GM12878 (cell line): ENCODE data around the gene NHSL2. TPM values are rescaled to one million over a fixed set of nuclear protein-coding genes. Genes with fewer than 3 reads are reported as not detected.

ENCODE experiments used
- ATAC-seq: fragments of 200-7000 bp; cut with Tn5 transposase; 3 replicates; pipeline ENCODE4 v1.9.1; 2020; ENCODE audit warnings: mild to moderate bottlenecking, moderate library complexity
- BruUV-seq: library from RNA; stranded (reverse); fragments of 400-500 nt; replicated peaks from 2 replicates; lab custom pipeline; 2021; lab: Mats Ljungman, UMichigan
- CTCF ChIA-PET: fragments of 300-600 bp; sonication (Branson Sonifier 250); formaldehyde crosslinking; extraction: SDS; loops from one replicate; lab custom pipeline; 2021; ENCODE audit warnings: inconsistent platforms; lab: Yijun Ruan, JAX
- POLR2A ChIA-PET: fragments of 350-600 bp; formaldehyde crosslinking; extraction: SDS; loops from one replicate; lab custom pipeline; 2021; ENCODE audit warnings: inconsistent platforms; lab: Charles Lee
- RAD21 ChIA-PET: fragments of 300-600 bp; sonication (Branson Sonifier 250); formaldehyde crosslinking; loops from one replicate; lab custom pipeline; 2023; ENCODE audit warnings: antibody characterized with exemption; ENCODE audit not compliant: unreplicated experiment; lab: Charles Lee
- SMC1A ChIA-PET: fragments of 300-600 bp; sonication (Branson Sonifier 250); formaldehyde crosslinking; loops from one replicate; lab custom pipeline; 2023; ENCODE audit not compliant: unreplicated experiment, uncharacterized antibody; lab: Charles Lee
- DNase-seq: peaks from one replicate; pipeline ENCODE4 v3.0.0-alpha.2; 2011; ENCODE audit warnings: low read depth, low spot score
- FAIRE-seq: peaks from 3 replicates; lab custom pipeline; 2011; peaks lifted over from hg19 to GRCh38; lab: Jason Lieb, UNC
- H2AFZ ChIP-seq: 2 replicates; pipeline ENCODE4 v1.6.0; 2011; ENCODE audit warnings: low read depth, low read length, control low read depth; ENCODE audit not compliant: control insufficient read depth
- H3K27ac ChIP-seq: 2 replicates; pipeline ENCODE4 v1.5.1; 2011; ENCODE audit warnings: control low read depth; ENCODE audit not compliant: control insufficient read depth, insufficient read depth
- H3K27me3 ChIP-seq, 2 experiments: replicated peaks in 1 of 2; 2 replicates each; pipeline versions ENCODE4 v1.6.0 to v1.6.1; 2011; ENCODE audit warnings: low read length in 1 of 2; ENCODE audit not compliant: control insufficient read depth in 2 of 2, insufficient read depth in 2 of 2
- H3K36me3 ChIP-seq, 2 experiments: 2 replicates each; pipeline ENCODE4 v1.5.1; 2011; ENCODE audit warnings: low read length in 1 of 2; ENCODE audit not compliant: control insufficient read depth in 2 of 2, insufficient read depth in 2 of 2
- H3K4me1 ChIP-seq: 2 replicates; pipeline ENCODE4 v1.6.1; 2011; ENCODE audit warnings: mild to moderate bottlenecking, low read length, moderate library complexity, mixed read lengths; ENCODE audit not compliant: control insufficient read depth, insufficient read depth
- H3K4me2 ChIP-seq: 2 replicates; pipeline ENCODE4 v1.6.0; 2011; ENCODE audit warnings: control low read depth; ENCODE audit not compliant: control insufficient read depth, insufficient read depth
- H3K4me3 ChIP-seq: fragments of 200-600 bp; sonication (generic); 2 replicates; pipeline ENCODE4 v1.5.1; 2016
- H3K79me2 ChIP-seq: 2 replicates; pipeline ENCODE4 v1.6.0; 2011; ENCODE audit warnings: low read length; ENCODE audit not compliant: control insufficient read depth, insufficient read depth
- H3K9ac ChIP-seq: 2 replicates; pipeline ENCODE4 v1.8.0; 2011; ENCODE audit warnings: low read length, control low read depth, mixed read lengths; ENCODE audit not compliant: control insufficient read depth, insufficient read depth
- H3K9me3 ChIP-seq: replicated peaks from 3 replicates; pipeline ENCODE4 v1.5.1; 2011; ENCODE audit warnings: mild to moderate bottlenecking, low read length; ENCODE audit not compliant: control insufficient read depth, insufficient read depth
- H4K20me1 ChIP-seq: 2 replicates; pipeline ENCODE4 v1.6.0; 2011; ENCODE audit not compliant: control insufficient read depth, insufficient read depth
- KAT2A ChIP-seq: conservative IDR thresholded peaks from 2 replicates; pipeline ENCODE4 v1.6.1; 2011; ENCODE audit warnings: low read depth, low read length; ENCODE audit not compliant: control insufficient read depth
- POLR2A ChIP-seq: IDR thresholded peaks from 2 replicates; pipeline ENCODE4 v1.6.1; 2011; ENCODE audit warnings: low read depth, mild to moderate bottlenecking, low read length
- RCOR1 ChIP-seq: conservative IDR thresholded peaks from 2 replicates; pipeline ENCODE4 v1.6.1; 2012; ENCODE audit warnings: low read depth, low read length, improper control_type of control experiment
- SUZ12 ChIP-seq: fragments of 200-600 bp; sonication (generic); IDR thresholded peaks from one replicate; pipeline ENCODE4 v1.6.1; 2018; ENCODE audit warnings: antibody characterized with exemption, mild to moderate bottlenecking; ENCODE audit not compliant: unreplicated experiment
- WGBS: methylation state at CpG from one replicate; pipeline ENCODE4 v1.1.6; 2016; ENCODE audit warnings: low lambda C conversion rate; ENCODE audit not compliant: insufficient replicate concordance, insufficient coverage; ENCODE audit errors: missing lambda C conversion rate; 5-methylcytosine and 5-hydroxymethylcytosine counted together
- in situ Hi-C: fragments of 300-500 bp; cut with MboI; formaldehyde crosslinking; loops from 9 replicates; pipeline ENCODE4 v1.14.3; 2018; ENCODE audit warnings: mixed read lengths
- intact Hi-C: fragments of 100-400 bp; cut with micrococcal nuclease; formaldehyde crosslinking; loops from one replicate; pipeline ENCODE4 v1.14.2; 2022; ENCODE audit not compliant: unreplicated experiment
- polyA plus RNA-seq, 11 experiments: library from polyadenylated mRNA; depleted of rRNA in 4 of 11; unstranded in 6 of 11; stranded (reverse) in 5 of 11; fragments of >200 nt; fragmentation: Nextera tagmentation in 4 of 11; fragmentation: Illumina TruSeq in 1 of 11; extraction: Ambion mirVana in 4 of 11; extraction: Trizol in 1 of 11; gene quantifications; 1 replicate in 1 of 11; 2 replicates in 10 of 11; pipeline versions ENCODE4 v1.2.1 to v1.2.3, GENCODE V29; 2011 to 2016; ENCODE audit warnings: inconsistent platforms in 2 of 11, missing spikeins in 2 of 11, low read depth in 1 of 11
- total RNA-seq, 4 experiments: library from RNA; depleted of rRNA in 3 of 4; stranded (reverse); fragments of >200 nt in 3 of 4; fragmentation: Illumina TruSeq in 1 of 4; extraction: Trizol in 1 of 4; gene quantifications; 2 replicates each; pipeline versions ENCODE4 v1.2.1 to v1.2.3, GENCODE V29; 2013 to 2021
- TF ChIP-seq, protein P1 (sequence below): fragments of 450-650 bp; formaldehyde crosslinking; IDR thresholded peaks from 2 replicates; pipeline ENCODE4 v1.4.0; 2020; ENCODE audit warnings: mild to moderate bottlenecking, moderate library complexity

NHSL2 gene
- total and polyA plus RNA-seq, 10 of the 15 experiments (the other 5 are each of a cell fraction or from before 2014, with no cell fraction given): 0.05 to 0.53 (median 0.07) TPM; not detected in 2

DNA sequence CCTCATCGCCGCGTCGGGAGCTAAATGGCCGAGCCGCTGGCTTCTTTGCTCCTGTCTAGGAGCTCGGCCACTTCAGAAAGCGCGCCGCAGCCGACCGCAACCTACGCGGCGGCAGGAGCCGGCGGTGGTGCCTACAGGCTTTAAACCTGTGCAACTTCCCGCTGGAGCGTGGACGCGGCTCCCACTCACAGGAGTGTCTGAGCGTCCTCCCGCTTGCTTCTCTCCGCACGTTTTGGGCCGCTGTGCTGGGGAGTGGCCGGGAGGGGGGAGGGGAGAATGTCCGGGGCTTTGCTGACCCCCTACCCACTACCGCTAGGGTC, 1.0 kb downstream of the NHSL2 start:
- ChIA-PET RAD21 (no interaction called here), SMC1A (no interaction called here), POLR2A (no interaction called here), CTCF (no interaction called here)
- Histone ChIP-seq H2AFZ (no peak overlapping the region), H3K4me2 (no peak overlapping the region), H3K36me3 (no peaks in the 10 kb centered on the region), H3K4me3 (no peak overlapping the region), H3K9me3 (no peaks in the 10 kb centered on the region), H4K20me1 (no peaks in the 10 kb centered on the region), H3K4me1 (no peaks in the 10 kb centered on the region), H3K79me2 (no peaks in the 10 kb centered on the region), H3K27ac (no peak overlapping the region), H3K27me3 (peaks cover 0 to 2% of the 10 kb centered on the region in 2 experiments; a peak in 2 of 4 replicates), H3K9ac (no peak overlapping the region)
- DNase-seq (no peak), ATAC-seq (no peak), FAIRE-seq (no peak)
- no TSS peak for BruUV-seq
- TF ChIP-seq KAT2A: no peak
- peak; percentile 91 for TF ChIP-seq SUZ12
- TF ChIP-seq, protein P1, sequence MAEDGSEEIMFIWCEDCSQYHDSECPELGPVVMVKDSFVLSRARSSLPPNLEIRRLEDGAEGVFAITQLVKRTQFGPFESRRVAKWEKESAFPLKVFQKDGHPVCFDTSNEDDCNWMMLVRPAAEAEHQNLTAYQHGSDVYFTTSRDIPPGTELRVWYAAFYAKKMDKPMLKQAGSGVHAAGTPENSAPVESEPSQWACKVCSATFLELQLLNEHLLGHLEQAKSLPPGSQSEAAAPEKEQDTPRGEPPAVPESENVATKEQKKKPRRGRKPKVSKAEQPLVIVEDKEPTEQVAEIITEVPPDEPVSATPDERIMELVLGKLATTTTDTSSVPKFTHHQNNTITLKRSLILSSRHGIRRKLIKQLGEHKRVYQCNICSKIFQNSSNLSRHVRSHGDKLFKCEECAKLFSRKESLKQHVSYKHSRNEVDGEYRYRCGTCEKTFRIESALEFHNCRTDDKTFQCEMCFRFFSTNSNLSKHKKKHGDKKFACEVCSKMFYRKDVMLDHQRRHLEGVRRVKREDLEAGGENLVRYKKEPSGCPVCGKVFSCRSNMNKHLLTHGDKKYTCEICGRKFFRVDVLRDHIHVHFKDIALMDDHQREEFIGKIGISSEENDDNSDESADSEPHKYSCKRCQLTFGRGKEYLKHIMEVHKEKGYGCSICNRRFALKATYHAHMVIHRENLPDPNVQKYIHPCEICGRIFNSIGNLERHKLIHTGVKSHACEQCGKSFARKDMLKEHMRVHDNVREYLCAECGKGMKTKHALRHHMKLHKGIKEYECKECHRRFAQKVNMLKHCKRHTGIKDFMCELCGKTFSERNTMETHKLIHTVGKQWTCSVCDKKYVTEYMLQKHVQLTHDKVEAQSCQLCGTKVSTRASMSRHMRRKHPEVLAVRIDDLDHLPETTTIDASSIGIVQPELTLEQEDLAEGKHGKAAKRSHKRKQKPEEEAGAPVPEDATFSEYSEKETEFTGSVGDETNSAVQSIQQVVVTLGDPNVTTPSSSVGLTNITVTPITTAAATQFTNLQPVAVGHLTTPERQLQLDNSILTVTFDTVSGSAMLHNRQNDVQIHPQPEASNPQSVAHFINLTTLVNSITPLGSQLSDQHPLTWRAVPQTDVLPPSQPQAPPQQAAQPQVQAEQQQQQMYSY: no peak
- no peak for TF ChIP-seq RCOR1
- TF ChIP-seq POLR2A: no peak
- intact Hi-C loops (no loop called here), in situ Hi-C loops (no loop called here)
- WGBS: 45% methylated on average over 25 of the region's 29 CpGs
